Fibroblast of the aortic adventitia (primary cell): ENCODE results near the gene SMC6. TPM values are rescaled to one million over a fixed set of nuclear protein-coding genes. Genes with fewer than 3 reads are reported as not detected.

Experiments
- DNase-seq: peaks from one replicate; pipeline ENCODE4 v3.0.0-alpha.2; 2010; ENCODE audit warnings: low read depth
- H3K4me3 ChIP-seq: 2 replicates; pipeline ENCODE4 v1.5.1; 2011; ENCODE audit warnings: low read depth, mild to moderate bottlenecking, control low read depth, low read length, moderate library complexity
- total RNA-seq: library from RNA; depleted of rRNA; stranded (reverse); fragments of >200 nt; gene quantifications from 2 replicates; pipeline ENCODE4 v1.2.3, GENCODE V29; 2012; ENCODE audit warnings: low replicate concordance
- TF ChIP-seq, protein P1 (sequence below): IDR thresholded peaks from 2 replicates; pipeline ENCODE4 v1.5.1; 2011; ENCODE audit warnings: mild to moderate bottlenecking, low read length, control low read depth, inconsistent platforms; ENCODE audit not compliant: insufficient read depth

Gene SMC6
- total RNA-seq, 1 donor: 31.0 TPM

DNA sequence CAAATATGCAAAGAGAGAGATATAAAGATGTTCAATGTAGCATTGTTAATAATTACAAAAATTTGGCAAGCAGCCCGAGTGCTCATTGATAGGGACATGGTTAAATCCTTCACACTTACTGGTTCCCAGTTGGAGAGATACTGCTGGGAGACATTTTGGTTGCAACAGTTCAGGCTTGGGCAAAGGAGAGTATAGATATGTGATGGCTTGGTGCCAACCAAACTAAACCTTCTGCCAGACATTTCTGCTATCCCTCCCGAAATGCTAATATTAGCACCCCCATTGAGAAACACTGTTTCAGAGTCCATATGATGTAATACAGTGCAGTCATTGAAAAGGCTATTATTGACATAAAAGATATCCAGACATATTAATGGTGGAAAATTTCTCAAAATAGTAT is 11.8 kb upstream of the SMC6 start:
- TF ChIP-seq, protein P1, sequence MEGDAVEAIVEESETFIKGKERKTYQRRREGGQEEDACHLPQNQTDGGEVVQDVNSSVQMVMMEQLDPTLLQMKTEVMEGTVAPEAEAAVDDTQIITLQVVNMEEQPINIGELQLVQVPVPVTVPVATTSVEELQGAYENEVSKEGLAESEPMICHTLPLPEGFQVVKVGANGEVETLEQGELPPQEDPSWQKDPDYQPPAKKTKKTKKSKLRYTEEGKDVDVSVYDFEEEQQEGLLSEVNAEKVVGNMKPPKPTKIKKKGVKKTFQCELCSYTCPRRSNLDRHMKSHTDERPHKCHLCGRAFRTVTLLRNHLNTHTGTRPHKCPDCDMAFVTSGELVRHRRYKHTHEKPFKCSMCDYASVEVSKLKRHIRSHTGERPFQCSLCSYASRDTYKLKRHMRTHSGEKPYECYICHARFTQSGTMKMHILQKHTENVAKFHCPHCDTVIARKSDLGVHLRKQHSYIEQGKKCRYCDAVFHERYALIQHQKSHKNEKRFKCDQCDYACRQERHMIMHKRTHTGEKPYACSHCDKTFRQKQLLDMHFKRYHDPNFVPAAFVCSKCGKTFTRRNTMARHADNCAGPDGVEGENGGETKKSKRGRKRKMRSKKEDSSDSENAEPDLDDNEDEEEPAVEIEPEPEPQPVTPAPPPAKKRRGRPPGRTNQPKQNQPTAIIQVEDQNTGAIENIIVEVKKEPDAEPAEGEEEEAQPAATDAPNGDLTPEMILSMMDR: no peak
- no peak overlapping the region for H3K4me3 ChIP-seq
- peak; percentile 41 for DNase-seq

DNA sequence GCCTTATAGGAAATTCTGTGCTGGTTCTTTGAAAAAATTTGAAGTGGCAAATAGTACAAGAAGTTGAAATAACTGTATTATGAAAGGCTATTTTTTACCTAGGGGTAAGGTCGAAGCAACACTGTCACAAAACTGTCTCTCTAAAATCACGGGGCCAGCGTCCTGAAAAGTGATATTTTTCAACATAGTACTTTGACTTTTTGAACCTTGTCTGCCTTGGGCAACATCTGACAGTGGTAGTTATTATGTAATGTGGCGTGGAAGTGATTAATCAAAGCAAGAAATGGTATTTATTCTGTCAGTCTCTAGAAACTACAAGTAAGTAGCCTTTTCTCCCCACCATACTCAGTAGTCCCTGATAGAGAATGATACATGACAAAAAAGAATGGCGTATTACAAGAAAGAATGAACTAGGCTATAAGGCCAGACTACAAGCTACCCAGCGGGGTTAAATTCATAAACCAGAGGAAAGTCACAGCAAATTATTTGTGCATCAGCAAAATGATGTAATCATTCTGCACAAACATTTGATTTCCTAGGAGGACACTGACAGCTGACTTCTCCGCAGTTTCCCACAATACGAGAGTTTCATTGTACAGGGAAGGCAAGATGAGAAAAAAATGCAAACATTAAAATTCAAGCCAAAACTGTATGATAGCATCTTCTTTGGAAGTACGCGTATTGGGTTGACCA is 10.2 kb upstream of the SMC6 start:
- TF ChIP-seq, protein P1: no peak
- DNase-seq: no peak
- no peak overlapping the region for H3K4me3 ChIP-seq

DNA sequence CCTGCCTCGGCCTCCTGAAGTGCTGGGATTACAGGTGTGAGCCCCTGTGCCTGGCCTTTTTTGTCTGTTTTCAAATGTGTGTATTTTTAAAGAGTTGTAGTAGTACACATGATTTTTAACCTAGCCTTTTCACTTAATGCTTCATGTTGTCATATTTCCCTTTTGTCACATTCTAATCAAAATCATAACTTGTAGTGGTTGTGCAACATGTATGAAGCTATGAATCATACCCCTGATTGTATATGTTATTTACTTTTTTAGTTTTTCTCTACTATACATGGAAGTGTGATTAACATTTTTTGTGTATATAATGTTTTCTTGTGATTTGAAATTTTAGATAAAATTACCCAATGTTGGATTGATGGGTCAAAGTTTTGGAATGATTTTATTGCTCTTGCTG is 8.8 kb upstream of the SMC6 start:
- no peak for DNase-seq
- H3K4me3 ChIP-seq: no peak overlapping the region
- TF ChIP-seq, protein P1: no peak

DNA sequence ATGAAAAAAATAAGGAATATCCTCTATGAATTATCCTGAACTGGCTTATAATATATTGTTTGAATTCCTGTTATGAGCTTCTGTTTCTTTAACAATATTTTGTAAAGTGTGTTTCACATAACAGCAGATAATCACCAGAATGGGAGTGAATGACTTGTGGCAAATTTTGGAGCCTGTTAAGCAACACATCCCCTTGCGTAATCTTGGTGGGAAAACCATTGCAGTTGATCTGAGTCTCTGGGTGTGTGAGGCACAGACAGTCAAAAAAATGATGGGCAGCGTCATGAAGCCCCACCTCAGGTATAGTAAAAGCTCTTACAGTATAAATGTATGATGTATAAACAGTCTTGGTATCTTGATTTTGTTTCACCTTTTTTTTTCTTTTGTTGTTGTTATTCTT is 6.2 kb upstream of the SMC6 start:
- DNase-seq: peak; percentile 47
- H3K4me3 ChIP-seq: no peak overlapping the region
- TF ChIP-seq, protein P1: no peak

DNA sequence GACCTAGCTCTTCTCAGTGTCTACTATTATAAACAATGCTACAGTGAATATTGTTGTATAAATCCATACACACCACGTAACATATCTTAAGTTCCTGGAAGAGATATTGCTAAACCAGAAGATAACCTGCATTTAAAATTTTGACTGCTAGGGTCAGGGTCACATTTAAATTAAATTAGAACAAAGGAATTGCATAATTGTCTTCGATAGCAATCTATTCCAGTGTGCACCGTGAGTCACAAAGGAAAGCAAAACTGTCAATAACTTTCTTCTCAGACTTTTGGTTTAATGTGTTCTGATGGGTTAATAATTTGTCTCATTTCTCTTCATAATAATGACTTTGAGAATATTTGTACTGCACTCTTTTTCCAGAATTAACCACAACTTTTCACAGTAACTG is 4.5 kb upstream of the SMC6 start:
- no peak for DNase-seq
- TF ChIP-seq, protein P1: no peak
- H3K4me3 ChIP-seq: no peak overlapping the region

DNA sequence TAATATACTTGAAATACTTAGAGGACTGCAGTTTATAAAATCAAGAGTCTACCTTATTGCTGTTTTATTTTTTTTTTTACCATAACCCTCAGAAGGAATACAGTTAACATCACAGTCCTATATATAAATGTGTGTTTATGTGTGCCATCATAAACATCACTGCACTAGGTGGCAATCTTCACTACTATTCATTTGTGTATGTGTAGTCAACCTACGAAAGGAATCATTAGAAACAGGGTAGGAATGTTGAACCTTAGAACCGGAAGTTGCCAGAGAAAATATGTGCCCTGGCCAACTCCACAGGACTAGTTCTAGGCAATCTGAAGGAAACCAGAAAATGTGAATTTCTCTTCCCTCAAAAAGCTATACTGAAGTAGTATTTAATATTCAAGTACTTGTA is 3.7 kb upstream of the SMC6 start:
- DNase-seq: peak; percentile 59
- H3K4me3 ChIP-seq: no peak overlapping the region
- TF ChIP-seq, protein P1: no peak

DNA sequence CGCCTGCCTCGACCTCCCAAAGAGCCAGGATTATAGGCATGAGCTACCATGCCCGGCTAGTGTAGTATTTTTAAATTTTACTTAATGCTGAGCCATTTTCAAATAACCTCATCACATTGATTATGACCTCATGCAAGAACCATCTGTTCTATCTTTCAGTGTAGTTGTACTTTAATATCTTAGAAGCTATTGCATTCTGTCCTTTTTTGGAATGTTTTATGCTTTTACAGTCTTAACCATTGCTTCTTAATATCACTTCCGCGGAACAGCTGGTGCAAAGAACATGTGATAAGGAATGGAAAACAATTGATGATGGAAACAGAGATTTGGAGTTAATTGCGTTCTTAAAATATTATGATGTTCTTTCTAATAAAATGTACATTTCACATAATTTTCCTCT is 3.1 kb upstream of the SMC6 start:
- no peak for DNase-seq
- TF ChIP-seq, protein P1: no peak
- H3K4me3 ChIP-seq: no peak overlapping the region
